CD14-positive monocyte (primary cell): Measurements from ENCODE around the gene VILL. TPM values are rescaled to one million over a fixed set of nuclear protein-coding genes. Genes with fewer than 3 reads are reported as not detected.

Source experiments
- DNase-seq, 3 donors: peaks; one replicate each; pipeline ENCODE4 v3.0.0-alpha.2; 2011 to 2022
- H2AFZ ChIP-seq: 2 replicates; pipeline ENCODE4 v1.6.0; 2012; ENCODE audit warnings: mild to moderate bottlenecking, low read depth, low read length, inconsistent platforms; ENCODE audit not compliant: insufficient read depth, poor library complexity, severe bottlenecking
- H3K27ac ChIP-seq, 2 donors: 1 replicate in 1 of 2; 2 replicates in 1 of 2; pipeline ENCODE4 v1.5.1; 2012 to 2013; ENCODE audit warnings: low read length in 2 of 2, control low read depth in 1 of 2, inconsistent platforms in 1 of 2, low read depth in 1 of 2, mild to moderate bottlenecking in 1 of 2
- H3K27me3 ChIP-seq, 2 donors: one replicate each; pipeline versions ENCODE4 v1.6.0 to v1.6.1; 2011 to 2013; ENCODE audit warnings: low read length in 2 of 2; ENCODE audit not compliant: control insufficient read depth in 2 of 2, insufficient read depth in 2 of 2
- H3K36me3 ChIP-seq, 2 donors: replicated peaks in 1 of 2; 1 replicate in 1 of 2; 2 replicates in 1 of 2; pipeline versions ENCODE4 v1.5.1 to v1.6.1; 2012 to 2013; ENCODE audit warnings: low read length in 2 of 2, control low read depth in 1 of 2, inconsistent platforms in 1 of 2, mild to moderate bottlenecking in 1 of 2; ENCODE audit not compliant: insufficient read depth in 2 of 2, control insufficient read depth in 1 of 2
- H3K4me1 ChIP-seq, 2 donors: 1 replicate in 1 of 2; 2 replicates in 1 of 2; pipeline versions ENCODE4 v1.5.1 to v1.6.1; 2012 to 2013; ENCODE audit warnings: low read length in 2 of 2, control low read depth in 1 of 2, inconsistent platforms in 1 of 2, mild to moderate bottlenecking in 1 of 2, moderate library complexity in 1 of 2; ENCODE audit not compliant: insufficient read depth in 2 of 2, control insufficient read depth in 1 of 2
- H3K4me2 ChIP-seq: replicated peaks from 2 replicates; pipeline ENCODE3; 2012; ENCODE audit warnings: low read length, moderate library complexity, mild to moderate bottlenecking; ENCODE audit not compliant: poor library complexity, severe bottlenecking; ENCODE audit errors: extremely low read depth
- H3K4me3 ChIP-seq, 3 experiments: fragments of 200-600 bp in 1 of 3; sonication (generic) in 1 of 3; replicated peaks in 1 of 3; 1 replicate in 2 of 3; 2 replicates in 1 of 3; pipeline ENCODE4 v1.5.1; 2011 to 2013; ENCODE audit warnings: low read length in 3 of 3, mild to moderate bottlenecking in 3 of 3, control low read depth in 2 of 3, low read depth in 2 of 3, inconsistent platforms in 1 of 3, moderate library complexity in 1 of 3
- H3K79me2 ChIP-seq: 2 replicates; pipeline ENCODE4 v1.6.0; 2012; ENCODE audit warnings: mild to moderate bottlenecking, control low read depth, inconsistent platforms, low read length, moderate library complexity; ENCODE audit not compliant: insufficient read depth
- H3K9ac ChIP-seq: 2 replicates; pipeline ENCODE4 v1.6.0; 2017; ENCODE audit warnings: low read length, mild to moderate bottlenecking; ENCODE audit not compliant: insufficient read depth, poor library complexity, severe bottlenecking
- H3K9me3 ChIP-seq, 2 donors: replicated peaks in 1 of 2; 1 replicate in 1 of 2; 2 replicates in 1 of 2; pipeline versions ENCODE4 v1.5.1 to v1.6.1; 2012 to 2013; ENCODE audit warnings: low read length in 2 of 2, control low read depth in 1 of 2; ENCODE audit not compliant: control insufficient read depth in 1 of 2, insufficient read depth in 1 of 2
- H4K20me1 ChIP-seq: 2 replicates; pipeline ENCODE4 v1.6.0; 2012; ENCODE audit warnings: mild to moderate bottlenecking, low read length, control low read depth, moderate library complexity; ENCODE audit not compliant: insufficient read depth
- H3K27ac Mint-ChIP-seq, 7 donors: one replicate each; pipeline ENCODE4 v1.8.0; 2020; ENCODE audit warnings: mild to moderate bottlenecking in 7 of 7, mixed read lengths in 7 of 7, moderate library complexity in 6 of 7, inconsistent platforms in 2 of 7
- H3K27me3 Mint-ChIP-seq, 3 donors: one replicate each; pipeline ENCODE4 v1.8.0; 2021 to 2022; ENCODE audit warnings: low read depth in 3 of 3, mild to moderate bottlenecking in 3 of 3, mixed read lengths in 3 of 3, moderate library complexity in 3 of 3, inconsistent platforms in 1 of 3
- H3K36me3 Mint-ChIP-seq, 2 donors: one replicate each; pipeline ENCODE4 v1.8.0; 2020; ENCODE audit warnings: mixed read lengths in 2 of 2, inconsistent platforms in 1 of 2, mild to moderate bottlenecking in 1 of 2
- H3K4me1 Mint-ChIP-seq: one replicate; pipeline ENCODE4 v1.8.0; 2020; ENCODE audit warnings: mild to moderate bottlenecking, mixed read lengths
- H3K4me3 Mint-ChIP-seq, 2 donors: one replicate each; pipeline ENCODE4 v1.8.0; 2020; ENCODE audit warnings: mild to moderate bottlenecking in 2 of 2, mixed read lengths in 2 of 2, moderate library complexity in 1 of 2
- H3K9me3 Mint-ChIP-seq, 7 donors: one replicate each; pipeline ENCODE4 v1.8.0; 2020 to 2022; ENCODE audit warnings: mixed read lengths in 7 of 7, mild to moderate bottlenecking in 6 of 7, moderate library complexity in 6 of 7, inconsistent platforms in 2 of 7
- CTCF ChIP-seq: fragments of 200-600 bp; IDR thresholded peaks from one replicate; pipeline ENCODE4 v1.8.0; 2022; ENCODE audit warnings: antibody characterized with exemption, mild to moderate bottlenecking
- WGBS: methylation state at CpG from one replicate; pipeline ENCODE4 v1.1.5; 2013; ENCODE audit warnings: missing lambda C conversion rate; ENCODE audit not compliant: insufficient coverage; 5-methylcytosine and 5-hydroxymethylcytosine counted together
- intact Hi-C, 2 donors: fragments of 100-400 bp; cut with micrococcal nuclease; formaldehyde crosslinking; loops; one replicate each; pipeline versions ENCODE4 v1.15.0 to v1.15.1; 2023
- polyA plus RNA-seq, 3 donors: library from polyadenylated mRNA; depleted of rRNA in 1 of 3; unstranded in 2 of 3; stranded (reverse) in 1 of 3; fragments of 300-500 nt in 2 of 3; fragments of >200 nt in 1 of 3; fragmentation: Illumina TruSeq in 2 of 3; gene quantifications; 1 replicate in 2 of 3; 2 replicates in 1 of 3; pipeline ENCODE4 v1.2.3, GENCODE V29; 2012 to 2021

VILL gene
- polyA plus RNA-seq, 3 donors: 4.4 to 29.1 (median 7.4) TPM

DNA sequence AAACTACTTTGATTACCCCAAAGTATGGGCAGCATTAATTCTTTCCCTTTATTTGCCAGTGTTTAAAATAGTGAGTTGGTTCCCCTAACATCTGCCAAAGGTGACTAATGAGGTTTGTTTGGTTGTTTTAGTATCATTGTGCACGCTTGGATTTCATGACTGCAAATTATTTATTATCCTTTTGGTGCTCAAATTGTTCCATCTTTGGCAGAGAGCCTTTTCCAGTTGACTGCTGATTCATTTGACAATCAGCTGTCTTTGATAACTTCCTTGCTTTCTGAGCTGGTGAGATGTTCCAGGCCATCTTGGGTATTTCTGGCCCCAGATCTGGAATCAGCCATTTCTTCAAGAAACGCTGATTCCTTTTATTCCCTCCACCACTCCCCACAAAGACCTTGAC is 57.3 kb downstream of the VILL start:
- TF ChIP-seq CTCF: no peak
- Mint-ChIP-seq H3K4me3 (no peak overlapping the region), H3K27me3 (peaks cover 1 to 7% (median 5%) of the 10 kb centered on the region in 3 donors), H3K36me3 (no peaks in the 10 kb centered on the region), H3K27ac (no peak overlapping the region), H3K4me1 (peaks cover 16% of the 10 kb centered on the region), H3K9me3 (peaks cover 0 to 8% (median 0%) of the 10 kb centered on the region in 7 donors)
- H3K9ac ChIP-seq: no peak overlapping the region
- no peak overlapping the region for H3K27ac ChIP-seq
- DNase-seq: no peak
- no peaks in the 10 kb centered on the region for H3K79me2 ChIP-seq
- no peaks in the 10 kb centered on the region for H4K20me1 ChIP-seq
- intact Hi-C loops: no loop called here
- no peak overlapping the region for H3K4me2 ChIP-seq
- no CpG with 5 or more reads among the region's 2 CpGs for WGBS
- H3K4me1 ChIP-seq: peaks cover 12 to 13% of the 10 kb centered on the region in 2 donors
- H3K36me3 ChIP-seq: no peaks in the 10 kb centered on the region
- H3K9me3 ChIP-seq: no peaks in the 10 kb centered on the region
- no peak overlapping the region for H2AFZ ChIP-seq
- no peak overlapping the region for H3K4me3 ChIP-seq
- H3K27me3 ChIP-seq: no peaks in the 10 kb centered on the region

DNA sequence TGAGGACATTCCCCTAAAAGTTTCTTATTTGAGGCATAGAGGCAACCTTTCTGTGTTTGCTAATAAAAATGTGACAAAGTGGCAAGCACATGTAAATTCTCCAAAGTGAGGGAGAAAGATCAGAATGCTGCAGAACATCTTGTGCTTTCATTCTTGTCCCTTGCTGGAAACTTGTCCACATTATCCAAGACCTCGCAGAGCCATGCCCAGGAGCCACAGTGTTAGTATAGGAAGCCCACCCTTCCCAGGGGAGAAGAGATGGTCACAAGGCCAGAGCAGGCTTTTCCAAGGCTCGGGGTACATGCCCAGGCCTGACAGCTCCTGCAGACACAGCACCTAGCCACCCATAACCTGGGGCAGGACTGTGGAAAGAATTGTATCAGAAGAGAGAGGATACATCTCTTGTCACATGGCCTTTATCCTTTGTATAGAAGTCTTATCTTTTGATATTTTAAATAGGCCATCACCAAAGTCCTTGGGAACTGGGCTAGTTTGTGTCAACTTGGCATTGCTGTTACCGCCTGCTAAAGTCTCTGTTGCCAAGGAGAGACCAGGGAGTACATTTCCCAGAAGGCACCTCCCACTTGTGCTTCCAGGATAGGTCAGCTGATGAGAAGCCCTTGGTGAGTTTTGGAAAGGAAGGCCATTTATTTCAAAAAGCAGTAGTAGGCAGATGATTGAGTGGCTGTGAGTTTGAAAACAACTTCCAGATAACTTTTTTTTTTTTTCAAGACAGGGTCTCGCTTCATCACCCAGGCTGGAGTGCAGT is 59.0 kb downstream of the VILL start:
- Histone ChIP-seq H3K27me3 (no peaks in the 10 kb centered on the region), H3K36me3 (no peaks in the 10 kb centered on the region), H4K20me1 (no peaks in the 10 kb centered on the region), H3K9me3 (no peaks in the 10 kb centered on the region), H3K9ac (no peak overlapping the region), H3K4me1 (no peaks in the 10 kb centered on the region), H3K4me2 (no peak overlapping the region), H3K79me2 (no peaks in the 10 kb centered on the region), H3K27ac (no peak overlapping the region), H3K4me3 (no peak overlapping the region), H2AFZ (no peak overlapping the region)
- intact Hi-C loops: no loop called here
- Mint-ChIP-seq H3K36me3 (no peaks in the 10 kb centered on the region), H3K27ac (no peak overlapping the region), H3K27me3 (peaks cover 1 to 7% (median 5%) of the 10 kb centered on the region in 3 donors), H3K9me3 (peaks cover 0 to 10% (median 4%) of the 10 kb centered on the region in 7 donors), H3K4me3 (no peak overlapping the region), H3K4me1 (peaks cover 5% of the 10 kb centered on the region)
- no peak for DNase-seq
- TF ChIP-seq CTCF: no peak
- 100% methylated on average over 1 of the region's 4 CpGs for WGBS
